Esophagus (tissue), 2 donors: Measurements from ENCODE around the gene TSPAN4. TPM values are rescaled to one million over a fixed set of nuclear protein-coding genes. Genes with fewer than 3 reads are reported as not detected.

ENCODE experiments used
- H3K27ac ChIP-seq, 2 donors: one replicate each; pipeline ENCODE4 v1.5.1; 2013; ENCODE audit warnings: low read depth in 2 of 2, mild to moderate bottlenecking in 2 of 2, inconsistent platforms in 1 of 2, low read length in 1 of 2, moderate library complexity in 1 of 2
- H3K27me3 ChIP-seq, 2 donors: one replicate each; pipeline ENCODE4 v1.6.1; 2013; ENCODE audit warnings: low read length in 2 of 2, control low read depth in 1 of 2, mild to moderate bottlenecking in 1 of 2; ENCODE audit not compliant: insufficient read depth in 2 of 2, control insufficient read depth in 1 of 2
- H3K36me3 ChIP-seq, 2 donors: one replicate each; pipeline ENCODE4 v1.6.1; 2013; ENCODE audit warnings: low read length in 1 of 2; ENCODE audit not compliant: control insufficient read depth in 2 of 2, insufficient read depth in 2 of 2
- H3K4me1 ChIP-seq, 2 donors: one replicate each; pipeline ENCODE4 v1.6.1; 2013; ENCODE audit warnings: low read length in 1 of 2; ENCODE audit not compliant: control insufficient read depth in 2 of 2, insufficient read depth in 2 of 2
- H3K4me3 ChIP-seq, 2 donors: one replicate each; pipeline ENCODE4 v1.5.1; 2013; ENCODE audit warnings: low read length in 2 of 2, mild to moderate bottlenecking in 2 of 2, low read depth in 1 of 2, moderate library complexity in 1 of 2
- H3K9me3 ChIP-seq, 2 donors: one replicate each; pipeline ENCODE4 v1.6.1; 2013; ENCODE audit warnings: mild to moderate bottlenecking in 2 of 2, low read depth in 1 of 2, low read length in 1 of 2, moderate library complexity in 1 of 2; ENCODE audit not compliant: control insufficient read depth in 2 of 2, insufficient read depth in 1 of 2
- WGBS, 2 donors: extraction: QIAGEN DNeasy Blood & Tissue Kit; methylation state at CpG; one replicate each; pipeline ENCODE4 v1.1.7; 2013; 5-methylcytosine and 5-hydroxymethylcytosine counted together
- polyA plus RNA-seq, 2 donors: library from polyadenylated mRNA; stranded (reverse); fragments of 200-250 nt; gene quantifications; one replicate each; pipeline ENCODE4 v1.2.3, GENCODE V29; 2013
- donor health status: healthy with polysubstance abuse.
- donor health status: Bipolar disorder and iron deficiency.

TSPAN4 gene
- polyA plus RNA-seq, 2 donors = 9.8 to 16.8 TPM

- Histone ChIP-seq H3K27me3 (no peaks in the 10 kb centered on the region), H3K27ac (peak overlapping the region in 1 of 2 donors; percentile 93), H3K36me3 (peaks cover 4 to 27% of the 10 kb centered on the region in 2 donors), H3K4me3 (peak overlapping the region in 1 of 2 donors; percentile 78), H3K4me1 (peaks cover 17 to 28% of the 10 kb centered on the region in 2 donors), H3K9me3 (no peaks in the 10 kb centered on the region)
- 67 to 73% methylated on average over 22 of the region's 22 CpGs for WGBS, 2 donors
Observed at GRCh38 chr11:821512-822371, 20.9 kb upstream of the TSPAN4 start.

- Histone ChIP-seq H3K4me1 (peaks cover 17 to 36% of the 10 kb centered on the region in 2 donors), H3K4me3 (no peak overlapping the region), H3K9me3 (no peaks in the 10 kb centered on the region), H3K27ac (no peak overlapping the region), H3K27me3 (no peaks in the 10 kb centered on the region), H3K36me3 (peaks cover 4 to 27% of the 10 kb centered on the region in 2 donors)
- 79 to 90% methylated on average over 48 to 53 of the region's 53 CpGs for WGBS, 2 donors
Observed at GRCh38 chr11:823441-824291, 19.0 kb upstream of the TSPAN4 start.

GRCh38 chr11:824292-824880, 18.3 kb upstream of the TSPAN4 start:
- H3K36me3 ChIP-seq = peaks cover 4 to 27% of the 10 kb centered on the region in 2 donors
- H3K27me3 ChIP-seq = no peaks in the 10 kb centered on the region
- no peaks in the 10 kb centered on the region for H3K9me3 ChIP-seq
- WGBS, 2 donors = 71 to 86% methylated on average over 59 of the region's 59 CpGs
- H3K4me3 ChIP-seq = no peak overlapping the region
- no peak overlapping the region for H3K27ac ChIP-seq
- peaks cover 18 to 43% of the 10 kb centered on the region in 2 donors for H3K4me1 ChIP-seq

- H3K4me1 ChIP-seq = peaks cover 23 to 49% of the 10 kb centered on the region in 2 donors
- H3K27me3 ChIP-seq = no peaks in the 10 kb centered on the region
- H3K9me3 ChIP-seq = no peaks in the 10 kb centered on the region
- WGBS, 2 donors = 64 to 84% methylated on average over 11 of the region's 11 CpGs
- no peak overlapping the region for H3K27ac ChIP-seq
- peaks cover 4 to 27% of the 10 kb centered on the region in 2 donors for H3K36me3 ChIP-seq
- no peak overlapping the region for H3K4me3 ChIP-seq
Observed at GRCh38 chr11:824942-825341, 17.7 kb upstream of the TSPAN4 start.

GRCh38 chr11:825366-826226, 17.1 kb upstream of the TSPAN4 start:
- Histone ChIP-seq H3K4me3 (no peak overlapping the region), H3K27me3 (peaks cover 0 to 4% of the 10 kb centered on the region in 2 donors), H3K36me3 (peaks cover 4 to 27% of the 10 kb centered on the region in 2 donors), H3K4me1 (peaks cover 28 to 50% of the 10 kb centered on the region in 2 donors), H3K27ac (no peak overlapping the region), H3K9me3 (no peaks in the 10 kb centered on the region)
- WGBS, 2 donors = 50 to 67% methylated on average over 12 of the region's 12 CpGs

GRCh38 chr11:826227-826621, 16.4 kb upstream of the TSPAN4 start:
- no peak overlapping the region for H3K27ac ChIP-seq
- H3K27me3 ChIP-seq = peaks cover 0 to 4% of the 10 kb centered on the region in 2 donors
- 66 to 73% methylated on average over 9 of the region's 9 CpGs for WGBS, 2 donors
- H3K9me3 ChIP-seq = no peaks in the 10 kb centered on the region
- peaks cover 4 to 27% of the 10 kb centered on the region in 2 donors for H3K36me3 ChIP-seq
- H3K4me3 ChIP-seq = no peak overlapping the region
- peaks cover 23 to 48% of the 10 kb centered on the region in 2 donors for H3K4me1 ChIP-seq

GRCh38 chr11:826836-827145, 15.9 kb upstream of the TSPAN4 start:
- H3K9me3 ChIP-seq = no peaks in the 10 kb centered on the region
- H3K27ac ChIP-seq = peak overlapping the region; percentile 8 to 37
- H3K4me1 ChIP-seq = peaks cover 18 to 48% of the 10 kb centered on the region in 2 donors
- H3K27me3 ChIP-seq = peaks cover 0 to 4% of the 10 kb centered on the region in 2 donors
- H3K36me3 ChIP-seq = peaks cover 4 to 27% of the 10 kb centered on the region in 2 donors
- peak overlapping the region; percentile 42 to 45 for H3K4me3 ChIP-seq
- 2% methylated on average over 22 of the region's 22 CpGs for WGBS, 2 donors

GRCh38 chr11:827146-827896, 15.3 kb upstream of the TSPAN4 start:
- Histone ChIP-seq H3K36me3 (peaks cover 3 to 27% of the 10 kb centered on the region in 2 donors), H3K27me3 (peaks cover 0 to 4% of the 10 kb centered on the region in 2 donors), H3K27ac (peak overlapping the region; percentile 8 to 37), H3K4me1 (peaks cover 21 to 51% of the 10 kb centered on the region in 2 donors), H3K9me3 (no peaks in the 10 kb centered on the region), H3K4me3 (peak overlapping the region; percentile 42 to 45)
- 5 to 7% methylated on average over 35 to 66 of the region's 66 CpGs for WGBS, 2 donors
